ENCODE measurements around the gene NGLY1.

The NGLY1 gene

DNA sequence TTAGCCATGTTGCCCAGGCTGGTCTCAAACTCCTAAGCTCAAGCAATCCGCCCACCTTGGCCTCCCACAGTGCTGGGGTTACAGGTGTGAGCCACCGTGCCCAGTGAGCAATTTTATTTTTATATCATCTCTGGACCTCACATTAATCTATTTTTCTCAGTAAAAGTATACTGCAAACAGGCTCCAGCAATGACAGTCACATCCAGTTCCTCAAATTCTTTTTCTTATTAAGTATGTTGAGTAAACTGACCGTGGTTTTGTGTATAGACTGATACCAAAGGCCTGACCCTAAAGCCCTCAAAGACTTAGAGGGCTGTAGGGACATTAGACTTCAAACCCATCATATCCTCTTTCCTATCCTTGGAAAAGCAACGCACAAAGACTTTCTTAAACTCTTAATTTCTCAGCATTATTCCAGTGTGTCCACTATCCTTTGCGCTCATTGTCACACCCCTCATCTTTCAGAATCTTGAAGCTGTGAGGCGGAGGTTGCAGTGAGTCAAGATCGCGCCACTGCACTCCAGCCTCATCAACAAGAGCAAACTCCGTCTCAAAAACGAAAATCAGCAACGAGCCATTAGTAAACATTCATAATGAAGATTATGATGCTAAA, 2.0 kb downstream of the NGLY1 start:
- peak overlapping the region; percentile 65 for H3K4me3 ChIP-seq (ENCODE audit: low read length)
- no peaks in the 10 kb centered on the region for H3K27me3 ChIP-seq (ENCODE audit: insufficient read depth, low read length)
- H3K36me3 ChIP-seq (ENCODE audit: insufficient read depth, low read length): peaks cover 16% of the 10 kb centered on the region
- no peak overlapping the region for H2AFZ ChIP-seq (ENCODE audit: low read depth, low read length)
- peaks cover 3% of the 10 kb centered on the region for H3K9me3 ChIP-seq (ENCODE audit: low read length)
- peaks cover 8% of the 10 kb centered on the region for H3K4me1 ChIP-seq (ENCODE audit: insufficient read depth, low read length)

DNA sequence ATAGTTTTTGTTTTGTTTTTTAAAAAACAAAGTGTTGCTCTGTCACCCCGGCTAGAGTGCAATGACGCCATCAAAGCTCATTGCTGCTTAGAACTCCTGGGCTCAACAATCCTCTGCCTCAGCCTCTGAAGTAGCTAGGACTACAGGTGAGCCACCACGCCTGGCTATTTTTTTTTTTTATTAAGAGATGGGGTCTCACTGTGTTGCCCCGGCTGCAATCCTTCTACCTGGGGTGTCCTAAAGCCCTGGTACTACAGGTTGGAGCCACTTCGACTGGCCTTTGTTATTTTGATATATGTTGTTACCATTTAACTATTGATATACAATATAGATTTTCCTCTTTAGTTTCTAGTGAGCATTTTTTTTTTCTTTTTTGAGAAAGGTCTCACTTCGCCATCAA, 2.6 kb downstream of the NGLY1 start:
- Histone ChIP-seq H3K4me3 (ENCODE audit: low read length) (no peak overlapping the region), H3K4me1 (ENCODE audit: insufficient read depth, low read length) (peaks cover 8% of the 10 kb centered on the region), H3K36me3 (ENCODE audit: insufficient read depth, low read length) (peaks cover 22% of the 10 kb centered on the region), H3K27me3 (ENCODE audit: insufficient read depth, low read length) (no peaks in the 10 kb centered on the region), H3K9me3 (ENCODE audit: low read length) (peaks cover 3% of the 10 kb centered on the region), H2AFZ (ENCODE audit: low read depth, low read length) (no peak overlapping the region)

DNA sequence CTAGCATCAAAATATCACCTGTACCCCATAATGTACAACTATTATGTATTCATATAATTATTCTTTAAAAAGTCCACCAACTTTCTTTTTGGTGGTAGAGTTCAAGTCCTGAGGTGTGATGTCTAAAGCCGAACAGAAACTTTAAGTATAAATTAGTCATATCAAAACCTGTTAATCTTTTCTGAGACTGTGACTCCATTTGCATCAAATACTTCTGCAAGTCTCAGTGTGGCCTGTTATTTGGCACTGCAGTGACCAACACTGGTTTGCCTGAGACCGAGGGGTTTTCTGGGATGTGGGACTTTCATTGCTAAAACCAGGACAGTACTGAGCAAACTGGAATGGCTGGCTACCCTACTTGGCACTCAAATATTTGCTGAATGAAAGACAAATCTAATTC, 7.3 kb downstream of the NGLY1 start:
- no peak overlapping the region for H3K4me3 ChIP-seq (ENCODE audit: low read length)
- H3K27me3 ChIP-seq (ENCODE audit: insufficient read depth, low read length): no peaks in the 10 kb centered on the region
- peaks cover 15% of the 10 kb centered on the region for H3K9me3 ChIP-seq (ENCODE audit: low read length)
- no peak overlapping the region for H2AFZ ChIP-seq (ENCODE audit: low read depth, low read length)
- no peaks in the 10 kb centered on the region for H3K4me1 ChIP-seq (ENCODE audit: insufficient read depth, low read length)
- peaks cover 41% of the 10 kb centered on the region for H3K36me3 ChIP-seq (ENCODE audit: insufficient read depth, low read length)

DNA sequence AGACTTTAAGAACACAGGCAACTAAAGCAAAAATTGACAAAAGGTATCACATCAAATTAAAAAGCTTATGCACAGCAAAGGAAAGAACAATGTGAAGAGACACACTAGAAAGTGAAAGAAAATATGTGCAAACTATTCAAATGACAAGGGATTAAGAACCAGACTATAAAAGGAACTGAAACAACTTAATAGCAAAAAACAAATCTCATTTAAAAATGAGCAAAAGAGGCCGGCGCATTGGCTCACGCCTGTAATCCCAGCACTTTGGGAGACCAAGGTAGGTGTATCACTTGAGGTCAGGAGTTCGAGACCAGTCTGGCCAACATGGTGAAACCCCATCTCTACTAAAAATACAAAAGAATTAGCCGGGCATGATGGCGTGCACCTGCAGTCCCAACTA, 14.4 kb downstream of the NGLY1 start:
- peaks cover 8% of the 10 kb centered on the region for H3K9me3 ChIP-seq (ENCODE audit: low read length)
- H3K36me3 ChIP-seq (ENCODE audit: insufficient read depth, low read length): peaks cover 8% of the 10 kb centered on the region
- no peak overlapping the region for H2AFZ ChIP-seq (ENCODE audit: low read depth, low read length)
- no peak overlapping the region for H3K4me3 ChIP-seq (ENCODE audit: low read length)
- H3K27me3 ChIP-seq (ENCODE audit: insufficient read depth, low read length): no peaks in the 10 kb centered on the region
- H3K4me1 ChIP-seq (ENCODE audit: insufficient read depth, low read length): no peaks in the 10 kb centered on the region

DNA sequence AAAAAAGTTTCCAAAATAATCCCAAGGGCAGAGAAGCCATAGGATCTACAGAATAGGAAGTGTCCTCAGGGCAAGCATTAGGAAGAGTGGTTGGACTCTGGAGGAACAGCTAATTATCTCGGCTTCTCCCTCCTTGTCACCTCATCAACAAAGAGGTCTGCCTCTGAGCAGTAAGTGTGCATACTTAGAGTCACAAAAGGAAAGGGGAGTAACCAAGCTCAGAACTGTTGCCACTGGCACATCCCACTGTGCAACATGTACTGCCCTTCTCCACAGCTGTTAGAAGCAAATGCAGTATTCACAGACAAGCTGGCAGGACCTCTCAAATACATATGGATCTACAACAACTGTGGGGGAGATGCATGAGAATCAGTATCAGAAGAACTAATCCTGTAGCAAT, 31.5 kb downstream of the NGLY1 start:
- peaks cover 30% of the 10 kb centered on the region for H3K36me3 ChIP-seq (ENCODE audit: insufficient read depth, low read length)
- H3K4me3 ChIP-seq (ENCODE audit: low read length): no peak overlapping the region
- H3K9me3 ChIP-seq (ENCODE audit: low read length): peaks cover 7% of the 10 kb centered on the region
- H3K4me1 ChIP-seq (ENCODE audit: insufficient read depth, low read length): peaks cover 4% of the 10 kb centered on the region
- no peaks in the 10 kb centered on the region for H3K27me3 ChIP-seq (ENCODE audit: insufficient read depth, low read length)
- no peak overlapping the region for H2AFZ ChIP-seq (ENCODE audit: low read depth, low read length)

DNA sequence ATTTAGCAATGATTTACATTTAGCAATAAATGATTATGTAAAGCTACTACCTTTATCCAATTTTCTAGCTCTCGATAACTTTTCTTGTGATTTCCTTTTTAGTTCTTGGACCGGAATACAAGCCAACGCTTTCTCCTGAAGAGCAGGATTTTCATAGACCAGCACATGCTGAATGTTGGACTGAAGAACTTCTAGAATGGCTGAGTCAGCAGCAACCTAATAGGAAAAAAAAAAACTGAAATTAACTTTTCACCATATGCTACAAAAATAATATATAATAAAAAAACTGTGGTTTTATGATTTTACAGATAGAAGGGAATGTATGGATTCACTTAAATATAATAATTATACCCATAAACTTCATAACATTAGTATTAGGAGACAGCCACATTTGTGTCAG, 32.2 kb downstream of the NGLY1 start:
- H3K27me3 ChIP-seq (ENCODE audit: insufficient read depth, low read length): no peaks in the 10 kb centered on the region
- peaks cover 4% of the 10 kb centered on the region for H3K4me1 ChIP-seq (ENCODE audit: insufficient read depth, low read length)
- H3K4me3 ChIP-seq (ENCODE audit: low read length): no peak overlapping the region
- no peak overlapping the region for H2AFZ ChIP-seq (ENCODE audit: low read depth, low read length)
- peaks cover 30% of the 10 kb centered on the region for H3K36me3 ChIP-seq (ENCODE audit: insufficient read depth, low read length)
- H3K9me3 ChIP-seq (ENCODE audit: low read length): peaks cover 7% of the 10 kb centered on the region

DNA sequence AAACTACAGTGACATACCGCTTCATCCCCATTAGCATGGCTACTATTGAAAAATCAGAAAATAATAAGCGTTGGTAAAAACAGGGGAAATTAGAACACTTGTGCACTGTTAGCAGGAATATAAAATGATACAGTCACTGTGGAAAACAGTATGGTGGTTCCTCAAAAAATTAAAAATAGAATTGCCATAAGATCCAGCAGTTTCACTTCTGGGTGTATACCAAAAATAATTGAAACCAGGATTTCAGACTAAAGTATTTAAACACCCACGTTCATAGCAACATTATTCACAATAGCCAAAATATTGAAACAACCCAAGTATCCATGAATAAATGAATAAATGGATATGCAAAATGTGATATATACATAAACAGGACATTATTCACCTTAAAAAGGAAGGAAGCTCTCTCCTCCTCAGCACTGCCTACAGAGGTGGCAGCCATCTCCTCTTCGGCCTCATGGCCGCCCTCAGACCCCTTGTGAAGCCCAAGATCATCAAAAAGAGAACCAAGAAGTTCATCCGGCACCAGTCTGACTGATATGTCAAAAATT, 34.1 kb downstream of the NGLY1 start:
- Histone ChIP-seq H3K9me3 (ENCODE audit: low read length) (peaks cover 7% of the 10 kb centered on the region), H3K4me3 (ENCODE audit: low read length) (no peak overlapping the region), H3K27me3 (ENCODE audit: insufficient read depth, low read length) (no peaks in the 10 kb centered on the region), H3K36me3 (ENCODE audit: insufficient read depth, low read length) (peaks cover 30% of the 10 kb centered on the region), H2AFZ (ENCODE audit: low read depth, low read length) (no peak overlapping the region), H3K4me1 (ENCODE audit: insufficient read depth, low read length) (peaks cover 4% of the 10 kb centered on the region)

DNA sequence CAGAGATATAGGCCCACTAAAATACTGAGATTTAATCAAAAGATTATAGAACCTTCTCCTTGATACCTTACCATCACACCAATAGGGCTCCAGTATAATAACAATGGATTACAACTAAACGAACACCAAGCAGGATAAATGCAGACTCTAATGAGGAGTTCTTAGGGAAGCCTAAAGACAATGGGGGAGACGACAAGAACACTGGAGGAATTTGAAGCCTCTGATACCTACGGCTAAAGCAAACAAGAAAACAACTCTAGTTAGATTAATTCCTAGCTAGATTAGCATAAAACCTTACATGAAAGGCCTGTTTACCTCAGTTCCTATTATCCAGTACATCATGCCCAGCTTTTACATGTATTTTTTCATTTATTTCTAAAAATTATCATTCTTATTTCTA, 35.1 kb downstream of the NGLY1 start:
- Histone ChIP-seq H3K9me3 (ENCODE audit: low read length) (peaks cover 7% of the 10 kb centered on the region), H3K27me3 (ENCODE audit: insufficient read depth, low read length) (no peaks in the 10 kb centered on the region), H3K36me3 (ENCODE audit: insufficient read depth, low read length) (peaks cover 30% of the 10 kb centered on the region), H3K4me1 (ENCODE audit: insufficient read depth, low read length) (peaks cover 4% of the 10 kb centered on the region), H3K4me3 (ENCODE audit: low read length) (no peak overlapping the region), H2AFZ (ENCODE audit: low read depth, low read length) (no peak overlapping the region)

DNA sequence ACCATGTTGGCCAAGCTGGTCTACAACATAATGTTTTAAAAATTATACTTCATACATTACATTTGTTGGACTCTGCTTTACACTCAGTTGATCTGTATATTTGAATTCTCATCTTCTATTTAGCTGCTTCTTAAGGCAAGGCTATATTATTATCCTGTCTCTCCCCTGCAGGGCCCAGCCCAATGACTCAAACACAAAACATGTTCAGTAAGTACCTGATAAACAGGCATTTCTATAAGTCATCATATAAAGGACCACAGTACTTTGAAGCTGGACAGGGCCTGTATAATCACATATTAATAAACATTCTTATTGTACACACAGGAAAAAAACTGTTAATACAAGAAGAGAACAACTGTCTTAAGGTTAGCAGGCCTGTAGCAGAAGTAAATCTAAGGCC, 36.2 kb downstream of the NGLY1 start:
- Histone ChIP-seq H2AFZ (ENCODE audit: low read depth, low read length) (no peak overlapping the region), H3K4me1 (ENCODE audit: insufficient read depth, low read length) (peaks cover 4% of the 10 kb centered on the region), H3K4me3 (ENCODE audit: low read length) (no peak overlapping the region), H3K27me3 (ENCODE audit: insufficient read depth, low read length) (no peaks in the 10 kb centered on the region), H3K9me3 (ENCODE audit: low read length) (peaks cover 7% of the 10 kb centered on the region), H3K36me3 (ENCODE audit: insufficient read depth, low read length) (peaks cover 32% of the 10 kb centered on the region)

DNA sequence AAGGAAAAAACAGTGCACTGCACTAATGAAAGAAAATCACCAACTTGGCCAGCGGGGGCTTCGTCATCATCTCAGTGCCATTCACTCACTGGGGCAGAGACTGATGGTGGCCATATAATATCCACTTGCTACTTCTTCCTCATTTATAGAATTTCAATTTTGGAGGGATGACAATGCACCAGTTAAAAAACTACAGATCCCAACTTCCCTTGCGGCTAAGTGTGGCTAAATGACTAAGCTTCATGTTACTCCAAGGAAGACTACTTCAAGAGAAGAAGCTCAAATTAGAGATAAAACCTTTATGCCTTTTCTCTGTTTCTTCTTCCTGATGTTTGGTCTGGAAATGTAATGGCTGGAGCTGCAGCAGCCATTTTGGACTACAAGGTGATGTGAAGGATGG, 38.8 kb downstream of the NGLY1 start:
- peaks cover 15% of the 10 kb centered on the region for H3K36me3 ChIP-seq (ENCODE audit: insufficient read depth, low read length)
- H2AFZ ChIP-seq (ENCODE audit: low read depth, low read length): no peak overlapping the region
- no peak overlapping the region for H3K4me3 ChIP-seq (ENCODE audit: low read length)
- no peaks in the 10 kb centered on the region for H3K4me1 ChIP-seq (ENCODE audit: insufficient read depth, low read length)
- H3K27me3 ChIP-seq (ENCODE audit: insufficient read depth, low read length): no peaks in the 10 kb centered on the region
- H3K9me3 ChIP-seq (ENCODE audit: low read length): peaks cover 3% of the 10 kb centered on the region

DNA sequence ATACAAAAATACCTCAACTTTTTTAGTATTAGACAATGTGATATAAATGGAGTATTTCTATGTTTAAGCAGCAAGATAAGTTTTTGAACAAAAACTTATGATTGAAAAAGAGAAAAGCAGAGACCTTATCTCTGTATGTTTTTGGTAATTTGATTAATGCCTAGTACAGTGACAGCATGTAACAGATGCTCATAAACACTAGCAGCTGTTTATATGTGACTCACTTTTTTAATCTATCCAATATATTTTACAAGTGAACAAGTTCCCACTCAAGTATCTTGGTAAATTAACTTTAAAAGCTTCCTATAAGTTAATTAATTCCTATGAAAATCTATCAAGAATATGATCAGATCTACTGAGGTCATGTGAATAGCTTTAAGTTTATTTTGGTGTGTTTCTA, 55.1 kb downstream of the NGLY1 start:
- Histone ChIP-seq H2AFZ (ENCODE audit: low read depth, low read length) (no peak overlapping the region), H3K27me3 (ENCODE audit: insufficient read depth, low read length) (no peaks in the 10 kb centered on the region), H3K4me1 (ENCODE audit: insufficient read depth, low read length) (no peaks in the 10 kb centered on the region), H3K4me3 (ENCODE audit: low read length) (no peak overlapping the region), H3K9me3 (ENCODE audit: low read length) (no peaks in the 10 kb centered on the region), H3K36me3 (ENCODE audit: insufficient read depth, low read length) (peaks cover 20% of the 10 kb centered on the region)

DNA sequence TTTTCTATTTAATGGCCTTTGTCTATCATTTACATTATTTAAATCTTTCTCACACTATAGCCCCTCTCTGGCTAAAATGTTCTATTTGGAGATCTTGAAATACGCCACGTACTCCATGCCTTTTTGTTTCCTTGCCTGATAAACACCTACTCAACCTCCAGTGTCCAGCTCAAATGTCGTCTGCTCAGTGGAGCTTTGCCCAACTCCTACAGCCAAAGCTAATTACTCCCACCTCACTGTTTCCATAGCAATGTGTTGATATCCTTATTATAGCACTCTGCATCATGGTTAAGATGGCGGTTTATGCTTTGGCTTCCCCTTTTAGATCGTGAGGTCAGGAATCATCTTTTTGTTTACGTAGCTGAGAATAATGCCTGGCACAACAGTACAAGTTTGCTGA, 55.9 kb downstream of the NGLY1 start:
- no peaks in the 10 kb centered on the region for H3K4me1 ChIP-seq (ENCODE audit: insufficient read depth, low read length)
- no peak overlapping the region for H3K4me3 ChIP-seq (ENCODE audit: low read length)
- H2AFZ ChIP-seq (ENCODE audit: low read depth, low read length): no peak overlapping the region

DNA sequence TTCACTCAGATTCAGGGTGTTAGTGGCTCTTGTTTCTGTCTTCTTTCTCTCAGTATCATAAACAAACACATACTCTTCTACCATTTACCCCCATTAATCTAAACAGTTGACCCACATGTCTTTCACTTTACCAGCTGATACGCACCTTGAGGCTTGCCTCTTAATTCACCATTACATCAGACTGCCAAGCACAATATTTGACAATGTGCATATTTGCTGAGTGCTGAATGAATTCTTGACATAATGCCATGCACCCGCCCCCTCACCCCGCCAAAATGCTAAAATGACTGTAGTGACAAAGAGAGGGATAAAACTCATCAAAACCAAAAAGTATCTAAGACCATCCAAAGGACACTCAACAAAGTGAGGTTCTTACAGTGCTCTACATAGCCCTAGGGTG, 57.4 kb downstream of the NGLY1 start:
- H3K4me3 ChIP-seq (ENCODE audit: low read length): no peak overlapping the region
- H3K4me1 ChIP-seq (ENCODE audit: insufficient read depth, low read length): no peaks in the 10 kb centered on the region
- no peak overlapping the region for H2AFZ ChIP-seq (ENCODE audit: low read depth, low read length)
- H3K27me3 ChIP-seq (ENCODE audit: insufficient read depth, low read length): no peaks in the 10 kb centered on the region
- H3K9me3 ChIP-seq (ENCODE audit: low read length): no peaks in the 10 kb centered on the region
- H3K36me3 ChIP-seq (ENCODE audit: insufficient read depth, low read length): peaks cover 15% of the 10 kb centered on the region

More for the DNA sequence above, 55.9 kb downstream of the NGLY1 start:
- H3K9me3 ChIP-seq (ENCODE audit: low read length): no peaks in the 10 kb centered on the region
- H3K27me3 ChIP-seq (ENCODE audit: insufficient read depth, low read length): no peaks in the 10 kb centered on the region
- H3K36me3 ChIP-seq (ENCODE audit: insufficient read depth, low read length): peaks cover 15% of the 10 kb centered on the region

All from neuron (in vitro differentiated cells).